HG03520 (cell line): Measurements from ENCODE around the gene RAD23A.

Source experiments
- ATAC-seq: cut with Tn5 transposase; IDR thresholded peaks from one replicate; pipeline ENCODE4 v1.9.1; 2021; ENCODE audit warnings: mild to moderate bottlenecking, moderate library complexity; ENCODE audit not compliant: unreplicated experiment

Gene RAD23A

GRCh38 chr19:13001502-13002165, 56.0 kb downstream of the RAD23A start:
- ATAC-seq: no peak

- ATAC-seq: no peak
Observed at GRCh38 chr19:13002166-13002898, 56.7 kb downstream of the RAD23A start.

- ATAC-seq: no peak
Observed at GRCh38 chr19:13003081-13003480, 57.4 kb downstream of the RAD23A start.
